Colon (tissue), 2 donors: ENCODE measurements around the gene ZNF174.
A peak's percentile ranks its signal among the peaks of the same experiment; 100 is the strongest.

ENCODE experiments used
- FAIRE-seq: peaks from 2 replicates; lab custom pipeline; 2012; peaks lifted over from hg19 to GRCh38; lab: Jason Lieb, UNC
- donor health status: control.
- donor health status: control.

The ZNF174 gene

GRCh38 chr16:3443108-3444031, 42.4 kb downstream of the ZNF174 start, which contains the start of the genes NAA60 and ZNF597:
Gene NAA60, plus strand, starts transcription at chr16:3443680. Its CDS starts 32,548 bp downstream, at chr16:3476228.
Gene ZNF597, minus strand, starts transcription at chr16:3443504. Its CDS starts 351 bp downstream, at chr16:3443153.
- no peak for FAIRE-seq

DNA sequence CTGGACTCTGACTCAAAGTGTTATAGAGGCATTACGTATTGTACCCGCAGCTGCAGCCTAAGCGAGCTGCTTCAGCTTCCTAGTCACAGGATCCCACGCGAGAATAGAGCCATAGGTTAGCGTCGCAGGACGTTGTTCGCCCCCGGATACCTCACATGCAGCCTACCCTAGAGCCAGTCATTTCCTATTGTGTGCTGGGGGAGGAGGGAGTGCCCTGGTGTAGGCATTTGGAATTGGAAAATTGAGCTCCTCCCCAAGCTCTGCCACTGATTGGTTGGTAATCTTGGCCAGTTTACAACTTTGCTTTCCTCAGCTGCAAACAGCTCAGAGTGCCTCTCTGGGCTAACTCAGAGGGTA, 43.0 kb downstream of the ZNF174 start:
- FAIRE-seq: no peak

DNA sequence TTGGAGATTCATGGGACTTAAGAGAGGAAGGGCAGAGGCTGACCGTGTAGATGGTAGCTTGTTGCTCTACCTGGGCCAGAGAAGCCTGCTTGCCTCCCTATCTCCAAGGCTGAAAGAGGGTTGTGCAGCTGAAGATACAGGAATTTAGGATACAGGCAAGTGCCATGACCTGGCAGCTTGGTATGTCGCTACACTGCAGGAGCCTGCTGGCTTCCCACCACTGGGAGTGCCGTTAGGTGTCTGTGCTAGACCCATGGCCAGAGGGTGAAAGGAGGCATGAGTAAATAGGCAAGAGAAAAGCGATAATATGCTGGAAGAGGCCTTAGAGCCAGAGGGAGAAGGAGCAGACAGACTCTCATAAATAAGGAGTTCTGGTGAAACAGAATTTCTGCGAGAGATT, 53.1 kb downstream of the ZNF174 start:
- FAIRE-seq: no peak

DNA sequence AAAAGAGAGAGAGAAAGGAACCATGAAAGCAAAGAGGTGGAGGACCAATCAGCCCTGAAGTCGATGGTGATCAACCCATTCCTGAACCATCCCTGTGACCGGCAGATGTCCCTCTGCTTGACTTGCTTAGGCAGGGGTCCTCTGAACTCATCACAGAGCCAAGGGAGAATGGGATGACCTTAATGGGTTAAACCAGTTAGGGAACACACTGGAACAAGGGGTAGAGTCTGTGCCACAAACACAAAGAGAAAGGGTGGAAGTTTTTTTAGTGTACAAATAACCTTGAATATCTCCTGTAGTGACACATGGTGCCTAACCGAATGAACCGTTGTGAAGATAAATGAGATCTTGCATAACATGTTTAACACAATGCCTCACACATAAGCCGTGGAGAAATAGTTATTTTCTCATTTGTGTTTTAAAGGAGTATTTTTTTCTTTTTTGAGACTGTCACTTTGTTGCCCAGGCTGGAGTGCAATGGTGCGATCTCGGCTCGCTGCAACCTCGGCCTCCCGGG, 53.7 kb downstream of the ZNF174 start:
- no peak for FAIRE-seq

DNA sequence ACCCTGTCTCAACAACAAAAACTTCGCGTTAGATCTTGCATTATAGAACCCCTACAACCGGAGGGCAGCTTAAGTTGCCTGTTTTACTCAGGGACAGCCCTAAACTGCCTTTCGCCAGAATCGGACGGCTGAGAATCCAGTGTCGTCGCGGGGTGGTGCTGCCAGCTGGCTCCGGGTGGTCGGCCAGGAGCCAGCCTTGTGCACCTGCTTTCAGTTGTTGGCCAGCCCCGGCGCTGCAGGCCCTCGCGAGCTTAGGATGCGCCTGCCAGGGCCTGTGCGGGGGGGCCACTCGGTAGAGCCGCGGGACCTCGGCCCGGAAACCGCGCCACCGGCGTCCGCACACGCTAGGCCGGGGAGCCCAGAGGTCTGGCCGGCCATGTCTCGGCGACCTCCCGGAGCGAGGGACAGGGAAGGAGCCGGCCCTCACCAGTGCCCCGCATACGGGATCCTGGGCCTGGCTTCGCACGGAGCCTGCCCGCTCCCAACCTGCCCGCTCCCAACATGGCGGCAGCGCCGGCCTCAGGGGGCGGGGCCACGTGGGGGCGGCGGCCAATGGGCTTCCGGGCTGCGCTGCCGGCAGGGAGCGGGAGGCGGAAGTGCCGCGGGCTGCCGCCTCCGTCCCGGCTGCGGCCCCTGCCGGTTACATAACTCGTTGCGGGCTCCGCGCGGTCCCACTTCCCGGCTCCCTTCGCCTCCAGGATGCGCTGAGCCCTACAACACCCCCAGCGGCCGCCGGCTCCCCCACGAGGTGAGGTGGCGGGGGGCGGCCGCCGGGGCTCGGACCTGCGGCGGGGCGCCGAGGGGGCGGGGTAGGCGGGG, 56.6 kb downstream of the ZNF174 start:
- FAIRE-seq: no peak

- no peak for FAIRE-seq
Measured at GRCh38 chr16:3458278-3458851, 57.4 kb downstream of the ZNF174 start.

GRCh38 chr16:3458852-3459361, 57.9 kb downstream of the ZNF174 start:
- peak; percentile 24 for FAIRE-seq
